Spleen (tissue), 11 donors: Measurements from ENCODE around the gene MTSS2. TPM values are rescaled to one million over a fixed set of nuclear protein-coding genes. Genes with fewer than 3 reads are reported as not detected.

Experiments
- DNase-seq: peaks from one replicate; pipeline ENCODE4 v3.0.0-alpha.2; 2020
- H3K27ac ChIP-seq, 8 donors: fragments of 200-600 bp; sonication (generic) in 7 of 8; 1 replicate in 4 of 8; 2 replicates in 4 of 8; pipeline versions ENCODE4 v1.5.0 to v1.8.0; 2016 to 2021; ENCODE audit warnings: inconsistent platforms in 4 of 8, mild to moderate bottlenecking in 4 of 8, moderate library complexity in 1 of 8
- H3K27me3 ChIP-seq, 7 donors: fragments of 200-600 bp; sonication (generic) in 6 of 7; replicated peaks in 1 of 7; 1 replicate in 4 of 7; 2 replicates in 3 of 7; pipeline versions ENCODE4 v1.5.0 to v1.8.0; 2016 to 2021; ENCODE audit warnings: inconsistent platforms in 3 of 7, mild to moderate bottlenecking in 1 of 7
- H3K36me3 ChIP-seq, 6 donors: fragments of 200-600 bp; sonication (generic) in 5 of 6; 1 replicate in 4 of 6; 2 replicates in 2 of 6; pipeline versions ENCODE4 v1.5.0 to v1.8.0; 2016 to 2021; ENCODE audit warnings: inconsistent platforms in 2 of 6
- H3K4me1 ChIP-seq, 6 donors: fragments of 200-600 bp; sonication (generic) in 5 of 6; 1 replicate in 3 of 6; 2 replicates in 3 of 6; pipeline versions ENCODE4 v1.5.0 to v1.8.0; 2016 to 2021; ENCODE audit warnings: inconsistent platforms in 3 of 6
- H3K4me3 ChIP-seq, 8 donors: fragments of 200-600 bp; sonication (generic) in 7 of 8; 1 replicate in 4 of 8; 2 replicates in 4 of 8; pipeline versions ENCODE4 v1.5.0 to v1.8.0; 2016 to 2021; ENCODE audit warnings: inconsistent platforms in 4 of 8, mild to moderate bottlenecking in 4 of 8, moderate library complexity in 2 of 8
- H3K9me3 ChIP-seq, 8 donors: fragments of 200-600 bp; sonication (generic) in 7 of 8; 1 replicate in 4 of 8; 2 replicates in 4 of 8; pipeline versions ENCODE4 v1.5.0 to v1.8.0; 2016 to 2021; ENCODE audit warnings: inconsistent platforms in 4 of 8
- CTCF ChIP-seq, 11 experiments: fragments of 200-600 bp in 7 of 11; fragments of 450-650 bp in 4 of 11; sonication (generic) in 4 of 11; IDR thresholded peaks in 8 of 11; conservative IDR thresholded peaks in 3 of 11; 1 replicate in 7 of 11; 2 replicates in 4 of 11; pipeline versions ENCODE4 v1.4.0 to v1.8.0; 2016 to 2021; ENCODE audit warnings: antibody characterized with exemption in 11 of 11, inconsistent platforms in 4 of 11, mild to moderate bottlenecking in 1 of 11
- POLR2A ChIP-seq, 3 donors: fragments of 450-650 bp; IDR thresholded peaks; one replicate each; pipeline ENCODE4 v1.5.1; 2017; ENCODE audit warnings: antibody characterized with exemption in 3 of 3, mild to moderate bottlenecking in 1 of 3
- POLR2AphosphoS5 ChIP-seq, 3 donors: sonication (generic); formaldehyde crosslinking; IDR thresholded peaks; one replicate each; pipeline ENCODE4 v1.5.1; 2017; ENCODE audit warnings: antibody characterized with exemption in 3 of 3
- WGBS, 5 donors: extraction: QIAGEN DNeasy Blood & Tissue Kit in 3 of 5; methylation state at CpG; one replicate each; pipeline versions ENCODE4 v1.1.5 to v1.1.7; 2013 to 2018; 5-methylcytosine and 5-hydroxymethylcytosine counted together
- intact Hi-C: fragments of 100-400 bp; cut with DNase I; formaldehyde crosslinking; loops from one replicate; pipeline ENCODE4 v1.15.0; 2023; ENCODE audit warnings: low total_unique reads
- polyA plus RNA-seq, 3 donors: library from polyadenylated mRNA; stranded (reverse); fragments of 200-250 nt; gene quantifications; one replicate each; pipeline ENCODE4 v1.2.1, GENCODE V29; 2013
- total RNA-seq, 7 donors: library from RNA; depleted of rRNA in 3 of 7; stranded (reverse); fragments of >200 nt in 3 of 7; fragmentation: NEBNext Ultra II Directional in 4 of 7; extraction: Animal tissue kit (Norgen Biotek cat#: 25700) in 4 of 7; gene quantifications; one replicate each; pipeline versions ENCODE4 v1.1.0 to v1.2.1, GENCODE V29; 2016 to 2021
- donor health status: healthy with polysubstance abuse.
- donor health status: DM: no; HTN: no; CAD: no; lungs with moderate emphysema.
- donor health status: DM: no; HTN: no; CAD: no.
- donor health status: Bipolar disorder and iron deficiency.
- donor health status: healthy.
- donor health status: DM: no; HTN: no; CAD: no.
- donor health status: DM: yes; HTN: yes; CAD: no.

The MTSS2 gene
- total and polyA plus RNA-seq, 10 donors = 9.0 to 116 (median 94.1) TPM

GRCh38 chr16:70703041-70703834 is 17.4 kb upstream of the MTSS2 start:
- no peak for DNase-seq
- WGBS, 5 donors = 59 to 80% (median 73%) methylated on average over 9 to 16 of the region's 16 CpGs
- intact Hi-C loops = no loop called here
- Histone ChIP-seq H3K4me3 (no peak overlapping the region), H3K4me1 (peaks cover 23 to 99% (median 71%) of the 10 kb centered on the region in 6 donors), H3K27ac (peak overlapping the region; percentile 19 to 87 (median 70)), H3K36me3 (peaks cover 0 to 75% (median 5%) of the 10 kb centered on the region in 6 donors), H3K27me3 (no peaks in the 10 kb centered on the region), H3K9me3 (no peaks in the 10 kb centered on the region)
- TF ChIP-seq POLR2AphosphoS5 (IDR thresholded peaks at IDR 0.05) = peak in 2 of 3 donors; percentile 55 to 57
- TF ChIP-seq CTCF (IDR thresholded peaks at IDR 0.05 in 8 of 11, conservative IDR thresholded peaks at IDR 0.05 in 3 of 11) = peak in 7 of 11 experiments; percentile 10 to 51 (median 40)
- no peak for TF ChIP-seq POLR2A (IDR thresholded peaks at IDR 0.05)

- WGBS, 5 donors = 56 to 71% (median 65%) methylated on average over 5 to 8 of the region's 8 CpGs
- DNase-seq = no peak
- H3K27ac ChIP-seq = peak overlapping the region in 7 of 8 donors; percentile 45 to 87 (median 73)
- peaks cover 24 to 99% (median 71%) of the 10 kb centered on the region in 6 donors for H3K4me1 ChIP-seq
- TF ChIP-seq POLR2AphosphoS5 (IDR thresholded peaks at IDR 0.05) = no peak
- TF ChIP-seq POLR2A (IDR thresholded peaks at IDR 0.05) = no peak
- no peak for TF ChIP-seq CTCF (IDR thresholded peaks at IDR 0.05 in 8 of 11, conservative IDR thresholded peaks at IDR 0.05 in 3 of 11)
- no peaks in the 10 kb centered on the region for H3K27me3 ChIP-seq
- intact Hi-C loops = no loop called here
- no peak overlapping the region for H3K4me3 ChIP-seq
- H3K36me3 ChIP-seq = peaks cover 0 to 75% (median 8%) of the 10 kb centered on the region in 6 donors
- H3K9me3 ChIP-seq = no peaks in the 10 kb centered on the region
Measured at GRCh38 chr16:70702624-70703023, 16.8 kb upstream of the MTSS2 start.

GRCh38 chr16:70701998-70702397 is 16.1 kb upstream of the MTSS2 start:
- H3K4me3 ChIP-seq = no peak overlapping the region
- no peak for DNase-seq
- no peaks in the 10 kb centered on the region for H3K9me3 ChIP-seq
- TF ChIP-seq POLR2AphosphoS5 (IDR thresholded peaks at IDR 0.05) (no peak), CTCF (IDR thresholded peaks at IDR 0.05 in 8 of 11, conservative IDR thresholded peaks at IDR 0.05 in 3 of 11) (no peak), POLR2A (IDR thresholded peaks at IDR 0.05) (no peak)
- peaks cover 30 to 99% (median 71%) of the 10 kb centered on the region in 6 donors for H3K4me1 ChIP-seq
- H3K36me3 ChIP-seq = peaks cover 0 to 74% (median 8%) of the 10 kb centered on the region in 6 donors
- H3K27me3 ChIP-seq = no peaks in the 10 kb centered on the region
- intact Hi-C loops = no loop called here
- H3K27ac ChIP-seq = peak overlapping the region in 4 of 8 donors; percentile 26 to 86 (median 76)
- WGBS, 5 donors = 90 to 95% (median 90%) methylated on average over 8 of the region's 8 CpGs

- intact Hi-C loops = no loop called here
- WGBS, 5 donors = 82 to 92% (median 86%) methylated on average over 9 of the region's 9 CpGs
- H3K4me1 ChIP-seq = peaks cover 33 to 99% (median 72%) of the 10 kb centered on the region in 6 donors
Measured at GRCh38 chr16:70701596-70701995, 15.7 kb upstream of the MTSS2 start.

More at GRCh38 chr16:70701596-70701995, 15.7 kb upstream of the MTSS2 start:
- peaks cover 0 to 74% (median 8%) of the 10 kb centered on the region in 6 donors for H3K36me3 ChIP-seq
- H3K4me3 ChIP-seq = no peak overlapping the region
- H3K9me3 ChIP-seq = no peaks in the 10 kb centered on the region
- no peak for TF ChIP-seq POLR2AphosphoS5 (IDR thresholded peaks at IDR 0.05)
- H3K27me3 ChIP-seq = no peaks in the 10 kb centered on the region
- DNase-seq = no peak
- H3K27ac ChIP-seq = peak overlapping the region in 4 of 8 donors; percentile 42 to 86 (median 76)
